Endothelial cell of umbilical vein (primary cell): Measurements from ENCODE around the gene PTCH1. TPM values are rescaled to one million over a fixed set of nuclear protein-coding genes. Genes with fewer than 3 reads are reported as not detected.

Experiments
- BruUV-seq: library from RNA; stranded (reverse); fragments of 400-500 nt; replicated peaks from 2 replicates; lab custom pipeline; 2021; lab: Mats Ljungman, UMichigan
- CTCF ChIA-PET: fragments of 300-600, 350-600 bp; sonication (Branson Sonifier 250); formaldehyde crosslinking; loops from one replicate; lab custom pipeline; 2021; ENCODE audit warnings: antibody characterized with exemption, inconsistent platforms; lab: Charles Lee
- POLR2A ChIA-PET: fragments of 300-600, 350-600 bp; sonication (Branson Sonifier 250); formaldehyde crosslinking; loops from one replicate; lab custom pipeline; 2021; ENCODE audit warnings: antibody characterized with exemption, inconsistent platforms; lab: Charles Lee
- DNase-seq: peaks from one replicate; pipeline ENCODE4 v3.0.0-alpha.2; 2011; ENCODE audit warnings: low read depth, low spot score
- FAIRE-seq: peaks from 2 replicates; lab custom pipeline; 2011; peaks lifted over from hg19 to GRCh38; lab: Jason Lieb, UNC
- H2AFZ ChIP-seq: 2 replicates; pipeline ENCODE4 v1.6.0; 2012; ENCODE audit warnings: low read depth, low read length, control low read depth, inconsistent platforms
- H3K27ac ChIP-seq: 2 replicates; pipeline ENCODE4 v1.5.1; 2011; ENCODE audit warnings: low read depth, mild to moderate bottlenecking, control low read depth, low read length, moderate library complexity; ENCODE audit not compliant: insufficient read depth
- H3K27me3 ChIP-seq, 2 experiments: 2 replicates each; pipeline versions ENCODE4 v1.6.0 to v1.6.1; 2011; ENCODE audit warnings: low read length in 2 of 2, mixed read lengths in 1 of 2; ENCODE audit not compliant: control insufficient read depth in 2 of 2, insufficient read depth in 2 of 2
- H3K36me3 ChIP-seq, 2 experiments: 2 replicates in 1 of 2; 3 replicates in 1 of 2; pipeline ENCODE4 v1.5.1; 2011; ENCODE audit warnings: low read length in 2 of 2, mild to moderate bottlenecking in 1 of 2, moderate library complexity in 1 of 2; ENCODE audit not compliant: control insufficient read depth in 2 of 2, insufficient read depth in 2 of 2; ENCODE audit errors: extremely low read depth in 1 of 2
- H3K4me1 ChIP-seq: 3 replicates; pipeline ENCODE4 v1.5.1; 2011; ENCODE audit warnings: mild to moderate bottlenecking, low read length; ENCODE audit not compliant: control insufficient read depth, insufficient read depth; ENCODE audit errors: extremely low read depth
- H3K4me2 ChIP-seq: 2 replicates; pipeline ENCODE4 v1.6.1; 2011; ENCODE audit warnings: low read length, control low read depth, mixed read lengths; ENCODE audit not compliant: insufficient read depth
- H3K4me3 ChIP-seq, 3 experiments: fragments of 200-600 bp in 1 of 3; sonication (generic), shearing (Covaris generic) in 1 of 3; replicated peaks in 1 of 3; 2 replicates each; pipeline ENCODE4 v1.5.1; 2011 to 2016; ENCODE audit warnings: control low read depth in 3 of 3, low read length in 3 of 3, mild to moderate bottlenecking in 2 of 3, inconsistent platforms in 1 of 3, low read depth in 1 of 3, moderate library complexity in 1 of 3; ENCODE audit not compliant: insufficient read depth in 1 of 3
- H3K79me2 ChIP-seq: 2 replicates; pipeline ENCODE4 v1.6.0; 2012; ENCODE audit warnings: low read length, inconsistent platforms; ENCODE audit not compliant: control insufficient read depth, insufficient read depth
- H3K9ac ChIP-seq: replicated peaks from 2 replicates; pipeline ENCODE3; 2011; ENCODE audit warnings: low read length, control low read depth; ENCODE audit not compliant: insufficient read depth; ENCODE audit errors: extremely low read depth
- H3K9me1 ChIP-seq: replicated peaks from 3 replicates; pipeline ENCODE4 v1.6.0; 2011; ENCODE audit warnings: mild to moderate bottlenecking, low read length; ENCODE audit not compliant: control insufficient read depth, insufficient read depth; ENCODE audit errors: extremely low read depth
- H3K9me3 ChIP-seq: replicated peaks from 2 replicates; pipeline ENCODE4 v1.5.1; 2012; ENCODE audit warnings: low read length, inconsistent platforms; ENCODE audit not compliant: control insufficient read depth, insufficient read depth
- H4K20me1 ChIP-seq: replicated peaks from 2 replicates; pipeline ENCODE3; 2011; ENCODE audit warnings: mild to moderate bottlenecking, low read length; ENCODE audit not compliant: control insufficient read depth, insufficient read depth; ENCODE audit errors: extremely low read depth
- CTCF ChIP-seq, 2 donors: IDR thresholded peaks; 1 replicate in 1 of 2; 2 replicates in 1 of 2; pipeline ENCODE4 v1.5.1; 2011; ENCODE audit warnings: low read length in 2 of 2, mild to moderate bottlenecking in 2 of 2, moderate library complexity in 2 of 2, control low read depth in 1 of 2, inconsistent platforms in 1 of 2, low read depth in 1 of 2; ENCODE audit not compliant: insufficient read depth in 1 of 2; ENCODE audit errors: extremely low read depth in 1 of 2
- EZH2 ChIP-seq: IDR thresholded peaks from 2 replicates; pipeline ENCODE4 v1.6.1; 2012; ENCODE audit warnings: borderline replicate concordance, low read depth, mild to moderate bottlenecking, moderate library complexity, low read length, inconsistent platforms; ENCODE audit not compliant: severe bottlenecking
- FOS ChIP-seq: IDR thresholded peaks from 2 replicates; pipeline ENCODE4 v1.6.1; 2011; ENCODE audit warnings: mild to moderate bottlenecking, low read length, moderate library complexity, borderline replicate concordance; ENCODE audit not compliant: insufficient read depth
- GATA2 ChIP-seq: IDR thresholded peaks from 2 replicates; pipeline ENCODE4 v1.7.0; 2011; ENCODE audit warnings: low read depth, mild to moderate bottlenecking, moderate library complexity, mixed read lengths, low read length; ENCODE audit not compliant: insufficient read length, insufficient read depth
- JUN ChIP-seq: IDR thresholded peaks from 2 replicates; pipeline ENCODE4 v1.6.1; 2011; ENCODE audit warnings: borderline replicate concordance, low read depth; ENCODE audit not compliant: insufficient read length, insufficient read depth
- MAX ChIP-seq: IDR thresholded peaks from 2 replicates; pipeline ENCODE4 v1.6.1; 2011; ENCODE audit not compliant: insufficient read depth, insufficient read length
- MYC ChIP-seq: IDR thresholded peaks from one replicate; pipeline ENCODE4 v1.6.1; 2011; ENCODE audit warnings: mild to moderate bottlenecking, low read depth, low read length
- POLR2A ChIP-seq: IDR thresholded peaks from 2 replicates; pipeline ENCODE4 v1.6.1; 2012; ENCODE audit warnings: low read depth, mild to moderate bottlenecking, control low read depth, low read length
- POLR2AphosphoS5 ChIP-seq: IDR thresholded peaks from 2 replicates; pipeline ENCODE4 v1.6.1; 2012; ENCODE audit warnings: low read depth, mild to moderate bottlenecking, control low read depth, low read length, moderate library complexity; ENCODE audit not compliant: insufficient read depth
- dilution Hi-C: fragments of 300-500 bp; cut with MboI; formaldehyde crosslinking; loops from one replicate; pipeline ENCODE4 v1.15.0; 2019; ENCODE audit warnings: low sequenced_read_pairs; ENCODE audit not compliant: extremely low pct_ligation_motif_present
- intact Hi-C: fragments of 100-400 bp; cut with micrococcal nuclease; formaldehyde crosslinking; loops from one replicate; pipeline ENCODE4 v1.10.0; 2022
- polyA plus RNA-seq, 4 experiments: library from polyadenylated mRNA; depleted of rRNA in 3 of 4; stranded (reverse) in 3 of 4; unstranded in 1 of 4; fragments of >200 nt; gene quantifications; 2 replicates each; pipeline versions ENCODE4 v1.2.1 to v1.2.3, GENCODE V29; 2011 to 2012; ENCODE audit warnings: missing spikeins in 1 of 4
- total RNA-seq: library from RNA; stranded (reverse); gene quantifications from 2 replicates; pipeline ENCODE4 v1.2.3, GENCODE V29; 2021

Gene PTCH1
- total and polyA plus RNA-seq, 2 donors (not counting 3 experiments of a cell fraction or from before 2014, with no cell fraction given) = 3.9 to 12.1 TPM

GRCh38 chr9:95494022-95494415 lies 22.8 kb downstream of the PTCH1 start:
- Histone ChIP-seq H4K20me1 (no peaks in the 10 kb centered on the region), H2AFZ (no peak overlapping the region), H3K27ac (no peak overlapping the region), H3K9ac (no peak overlapping the region), H3K36me3 (no peaks in the 10 kb centered on the region), H3K9me1 (no peaks in the 10 kb centered on the region), H3K9me3 (no peaks in the 10 kb centered on the region), H3K4me1 (no peaks in the 10 kb centered on the region), H3K4me3 (no peak overlapping the region), H3K27me3 (no peaks in the 10 kb centered on the region), H3K4me2 (no peak overlapping the region), H3K79me2 (no peaks in the 10 kb centered on the region)
- ChIA-PET CTCF (no interaction called here), POLR2A (no interaction called here)
- TF ChIP-seq GATA2 = no peak
- TF ChIP-seq EZH2 = no peak
- no peak for TF ChIP-seq POLR2AphosphoS5
- no peak for TF ChIP-seq MAX
- TF ChIP-seq JUN = no peak
- no peak for TF ChIP-seq POLR2A
- no peak for TF ChIP-seq CTCF (IDR thresholded peaks at IDR 0.05; ENCODE audit: extremely low read depth in 1 of 2, insufficient read depth in 1 of 2, low read depth in 1 of 2, low read length in 2 of 2)
- no peak for TF ChIP-seq FOS
- no peak for TF ChIP-seq MYC
- no peak for DNase-seq
- FAIRE-seq = no peak
- intact Hi-C loops (no loop called here), dilution Hi-C loops (no loop called here)
- no TSS peak for BruUV-seq
